ENCODE data around the gene A2M. TPM values are rescaled to one million over a fixed set of nuclear protein-coding genes. Genes with fewer than 3 reads are reported as not detected.

A2M gene
- total RNA-seq, 1 donor from 2014 or later = 942 TPM

DNA sequence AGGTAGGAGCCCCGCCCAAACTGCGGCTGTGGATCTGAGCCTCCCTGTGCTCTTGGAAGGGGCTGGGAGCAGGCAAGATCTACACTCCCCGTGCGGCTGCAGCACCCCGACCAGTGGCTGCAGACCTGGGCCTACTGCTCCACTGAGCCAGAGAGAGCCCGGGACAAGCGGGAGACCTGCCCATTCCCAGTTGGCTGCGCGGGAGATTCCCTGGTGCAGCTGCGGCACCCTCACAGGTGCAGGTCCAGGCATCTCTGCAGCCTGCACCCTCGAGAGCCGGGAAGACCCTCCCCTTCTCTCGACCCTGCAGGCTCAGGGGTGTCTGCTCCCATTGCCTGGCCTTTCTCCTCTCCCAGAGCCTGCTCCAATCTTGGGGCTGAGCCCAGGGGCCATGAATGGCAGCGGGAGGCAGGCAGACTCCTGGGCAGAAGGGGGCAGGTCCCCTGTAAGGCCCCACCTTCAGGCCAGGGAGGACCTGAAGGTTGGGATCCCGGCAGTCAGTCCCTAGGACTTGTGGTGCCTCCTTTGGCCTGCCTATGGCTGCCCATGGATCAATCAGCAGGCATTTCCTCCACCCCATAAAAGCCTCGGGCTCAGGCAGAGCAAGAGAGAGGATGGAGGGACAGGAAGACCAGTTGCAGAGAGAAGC, 8.8 kb upstream of the A2M start:
- ATAC-seq = peak; percentile 23
- intact Hi-C loops (cut with DNase I) = no loop called here
- DNase-seq (ENCODE audit: low spot score) = no peak

DNA sequence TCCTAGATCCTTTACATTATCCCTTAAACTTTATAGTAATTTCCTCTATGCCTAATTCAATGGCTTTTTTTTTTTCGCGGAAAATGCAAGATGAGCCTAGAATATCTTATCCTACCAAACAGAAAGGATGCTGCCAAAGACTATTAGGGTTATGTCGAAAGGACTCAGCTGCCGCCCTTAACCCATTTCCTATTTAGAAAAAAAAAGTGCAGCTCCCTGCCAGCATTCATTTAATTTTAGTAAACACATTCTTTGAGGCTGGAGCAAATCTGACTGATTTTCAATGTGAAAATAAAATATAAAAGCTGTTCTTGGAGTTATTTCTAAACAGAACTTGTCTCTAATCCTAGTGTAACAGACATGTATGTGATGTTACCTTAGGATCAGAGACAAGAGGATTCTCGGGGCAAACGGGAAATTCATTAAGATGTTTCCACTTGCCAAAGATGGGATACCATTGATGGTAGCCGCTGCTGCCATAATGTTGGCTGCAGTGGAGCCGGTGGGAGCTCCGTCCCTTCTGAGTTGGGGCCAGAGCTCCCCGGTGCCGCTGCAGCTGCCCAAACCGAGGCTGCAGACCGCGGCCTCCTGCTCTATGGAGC, 8.2 kb upstream of the A2M start:
- ATAC-seq (peak; percentile 67), DNase-seq (ENCODE audit: low spot score) (no peak)
- intact Hi-C loops (cut with DNase I) = no loop called here

DNA sequence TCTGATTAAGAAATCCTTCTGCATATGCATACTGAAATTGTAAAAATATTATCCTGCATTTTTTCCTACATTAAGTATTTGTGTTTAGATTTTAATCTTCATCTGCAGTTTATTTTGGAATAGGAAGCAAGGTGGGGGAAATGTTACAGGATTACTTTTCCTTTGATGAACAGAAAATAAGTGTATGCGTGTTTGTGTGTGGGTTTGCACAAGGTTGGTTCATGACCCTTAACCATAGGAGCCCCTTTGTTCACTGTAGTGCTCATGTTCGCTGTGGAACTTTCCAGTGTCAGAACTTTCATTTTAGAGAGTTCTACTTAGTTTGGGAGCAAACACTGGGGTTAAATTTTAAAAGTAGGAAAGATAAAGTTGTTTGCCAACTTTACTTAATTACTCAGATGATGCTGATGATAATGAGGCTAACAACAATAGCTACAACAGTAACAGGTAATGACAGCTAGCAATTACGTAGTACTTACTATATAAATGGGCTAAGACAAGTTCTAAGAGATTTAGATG, 6.4 kb upstream of the A2M start:
- ATAC-seq (no peak), DNase-seq (ENCODE audit: low spot score) (no peak)
- intact Hi-C loops (cut with DNase I) = no loop called here

DNA sequence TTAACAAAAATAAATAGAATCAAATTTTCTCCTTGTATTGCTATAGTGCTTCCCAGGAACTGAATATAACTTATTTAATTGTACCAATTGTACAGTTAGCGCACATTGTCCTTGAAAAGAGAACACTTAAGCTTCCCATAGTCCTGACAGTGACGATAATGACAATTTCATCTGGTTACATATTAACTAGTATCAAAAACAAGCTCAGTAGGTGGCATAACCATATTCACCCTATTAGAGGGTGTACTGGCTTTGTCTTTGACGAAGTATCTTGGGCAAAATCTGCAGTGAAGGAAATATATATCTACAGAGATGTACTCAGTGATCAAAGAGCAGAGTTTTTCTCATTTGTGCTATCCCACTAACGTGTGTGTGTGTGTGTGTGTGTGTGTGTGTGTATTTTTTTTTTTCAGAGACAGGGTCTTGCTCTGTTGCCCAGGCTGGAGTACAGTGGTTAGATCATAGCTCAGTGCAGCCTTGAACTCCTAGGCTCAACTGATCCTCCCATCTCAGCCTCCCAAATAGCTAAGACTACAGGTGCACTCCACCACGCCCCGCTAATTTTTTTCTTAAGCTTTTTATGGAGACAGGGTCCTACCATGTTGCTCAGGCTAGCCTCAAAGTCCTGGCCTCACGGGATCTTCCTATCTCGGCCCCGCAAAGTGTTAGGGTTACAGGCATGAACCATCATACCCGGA, 4.9 kb upstream of the A2M start:
- no peak for ATAC-seq
- intact Hi-C loops (cut with DNase I) = no loop called here
- DNase-seq (ENCODE audit: low spot score) = no peak

DNA sequence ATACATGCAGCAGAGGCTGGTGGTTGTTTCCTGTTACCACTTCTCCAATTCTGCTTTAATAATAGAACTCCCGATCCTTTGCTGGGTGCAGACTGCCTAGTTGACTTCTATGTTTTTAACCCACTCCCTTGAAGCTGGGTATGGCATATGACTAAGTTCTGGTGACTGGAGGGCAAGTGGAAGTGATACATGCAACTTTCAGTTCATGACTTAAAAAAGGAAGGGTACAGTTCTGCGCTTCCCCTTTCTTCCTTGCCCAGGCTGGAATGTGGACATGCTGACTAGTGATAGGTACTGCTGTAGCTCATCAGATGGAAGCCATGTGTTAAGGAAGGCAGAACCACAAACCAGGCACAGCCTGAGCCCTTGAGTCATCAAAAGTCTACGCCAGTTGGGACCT, 2.4 kb upstream of the A2M start:
- ATAC-seq = peak; percentile 82
- intact Hi-C loops (cut with DNase I) = no loop called here
- DNase-seq (ENCODE audit: low spot score) = no peak

DNA sequence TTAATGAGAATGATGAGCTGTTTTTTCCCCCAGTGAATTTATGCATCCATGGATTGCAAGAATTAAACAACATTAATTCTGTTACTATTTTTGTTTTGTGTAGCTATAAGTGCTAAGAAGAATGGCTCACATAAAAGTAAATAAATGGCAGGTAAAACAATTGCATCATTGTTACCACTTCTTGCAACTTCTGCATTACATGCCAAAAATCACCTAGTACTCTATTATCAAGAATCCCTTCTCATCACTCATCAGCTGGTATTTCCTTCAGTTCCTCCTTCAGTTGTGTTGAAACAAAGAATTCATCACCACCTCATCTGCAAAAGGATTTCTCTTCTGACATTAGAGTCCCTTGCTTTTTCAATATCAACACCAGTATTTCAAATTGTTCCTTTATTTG, 773 bp downstream of the A2M start:
- intact Hi-C loops (cut with DNase I) = no loop called here
- ATAC-seq = no peak
- DNase-seq (ENCODE audit: low spot score) = no peak

DNA sequence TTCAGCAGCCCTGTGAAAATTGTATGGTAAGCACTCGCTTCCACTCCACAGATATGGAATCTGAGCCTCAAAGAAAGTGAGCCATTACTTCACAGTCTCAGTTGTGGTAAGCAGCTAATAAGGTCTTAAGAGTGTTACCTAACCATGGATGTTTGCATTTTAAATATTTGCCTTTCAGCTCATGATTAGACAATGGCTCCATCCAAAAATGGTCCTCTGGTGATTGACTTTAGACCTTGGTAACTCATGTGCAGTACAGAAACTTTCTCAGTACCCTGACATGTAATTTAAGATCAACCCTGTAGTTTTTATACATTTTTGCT, 1.8 kb downstream of the A2M start:
- DNase-seq (ENCODE audit: low spot score) = no peak
- ATAC-seq = no peak
- intact Hi-C loops (cut with DNase I) = no loop called here

DNA sequence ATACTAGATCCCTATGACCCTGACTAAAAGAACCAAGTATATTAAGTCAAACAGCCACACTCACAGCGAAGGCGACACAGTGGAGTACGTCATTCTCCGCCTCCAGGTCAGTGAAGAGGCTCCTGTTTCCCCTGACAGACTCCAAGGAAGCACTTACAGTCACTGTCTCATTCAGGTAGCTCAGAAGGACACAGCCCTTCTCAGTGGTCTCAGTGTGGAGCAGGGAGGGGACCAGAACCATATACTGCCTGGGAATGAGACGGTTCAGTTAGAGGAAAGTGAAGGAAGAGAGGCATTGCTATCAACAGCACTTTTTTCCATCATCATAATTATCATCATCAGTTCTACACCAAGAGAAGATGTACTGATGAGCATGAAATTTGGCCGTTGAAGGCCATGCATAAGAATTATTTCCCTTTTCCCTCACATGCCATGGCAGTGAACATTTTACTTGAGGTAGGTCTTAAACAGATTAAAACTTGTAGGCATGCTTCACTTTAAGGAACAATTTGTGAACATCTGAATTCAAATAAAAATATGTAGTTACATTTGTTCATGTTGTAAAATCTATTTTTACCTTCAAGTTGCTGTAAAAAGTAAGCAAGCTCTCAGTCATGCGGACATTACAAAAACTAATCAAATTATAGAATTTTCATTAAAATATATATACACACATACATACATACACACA, 2.3 kb downstream of the A2M start:
- DNase-seq (ENCODE audit: low spot score) (no peak), ATAC-seq (no peak)
- intact Hi-C loops (cut with DNase I) = no loop called here

DNA sequence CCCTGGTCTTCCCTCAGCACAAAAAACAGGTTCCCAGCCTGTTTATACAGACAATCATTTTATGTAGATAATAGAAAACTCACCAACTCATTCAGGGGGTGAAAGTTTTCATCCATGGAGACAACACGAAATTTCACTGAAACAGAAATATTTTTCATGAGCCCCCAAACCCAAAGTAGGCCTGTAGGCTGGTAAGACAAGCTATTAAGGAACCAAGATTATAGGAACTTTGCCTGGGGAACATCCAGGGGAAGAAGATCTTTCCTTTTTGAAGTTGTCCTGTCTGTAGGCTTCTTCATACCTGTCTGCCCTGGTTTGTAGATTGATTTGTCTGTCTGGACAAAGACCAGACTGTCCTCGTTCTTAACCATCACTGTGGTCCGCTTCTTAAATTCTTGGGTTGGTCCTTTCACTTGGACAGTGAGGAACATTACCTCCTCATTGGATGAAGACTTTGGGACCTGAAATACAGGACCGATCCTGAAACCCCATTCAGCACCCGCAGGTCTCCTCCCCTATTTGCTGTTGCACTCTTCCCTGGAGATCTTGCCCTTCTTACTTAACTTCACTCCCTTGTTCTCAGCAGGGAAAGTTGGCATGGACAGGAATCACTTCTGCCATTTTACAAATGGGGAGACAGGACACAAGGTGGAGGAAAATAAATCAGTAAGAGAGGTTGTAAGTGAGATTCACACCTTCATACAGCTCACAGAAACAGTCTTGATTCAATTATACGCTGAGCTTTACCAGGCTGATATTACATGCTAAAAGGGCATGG, 3.5 kb downstream of the A2M start:
- intact Hi-C loops (cut with DNase I) = no loop called here
- DNase-seq (ENCODE audit: low spot score) (no peak), ATAC-seq (no peak)

DNA sequence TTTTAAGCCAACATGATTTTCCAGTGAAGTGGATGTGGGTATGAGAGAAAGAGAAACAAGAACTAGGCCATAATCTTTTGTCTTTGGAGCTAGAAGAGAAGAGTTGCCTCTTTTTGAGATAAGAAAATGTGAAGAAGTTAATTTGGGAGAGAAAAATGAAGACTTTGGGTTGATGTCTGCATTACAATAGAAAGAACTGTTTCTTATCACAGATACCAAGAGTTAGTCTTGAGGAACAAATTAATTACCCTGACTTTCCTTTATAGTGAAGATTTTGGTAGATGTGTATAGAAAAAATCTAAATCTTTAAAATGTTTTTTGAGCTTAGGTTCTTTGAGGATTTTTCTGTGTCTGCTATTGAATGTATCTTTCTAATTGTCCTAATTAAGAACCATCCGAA, 4.2 kb downstream of the A2M start:
- no peak for ATAC-seq
- no peak for DNase-seq (ENCODE audit: low spot score)

DNA sequence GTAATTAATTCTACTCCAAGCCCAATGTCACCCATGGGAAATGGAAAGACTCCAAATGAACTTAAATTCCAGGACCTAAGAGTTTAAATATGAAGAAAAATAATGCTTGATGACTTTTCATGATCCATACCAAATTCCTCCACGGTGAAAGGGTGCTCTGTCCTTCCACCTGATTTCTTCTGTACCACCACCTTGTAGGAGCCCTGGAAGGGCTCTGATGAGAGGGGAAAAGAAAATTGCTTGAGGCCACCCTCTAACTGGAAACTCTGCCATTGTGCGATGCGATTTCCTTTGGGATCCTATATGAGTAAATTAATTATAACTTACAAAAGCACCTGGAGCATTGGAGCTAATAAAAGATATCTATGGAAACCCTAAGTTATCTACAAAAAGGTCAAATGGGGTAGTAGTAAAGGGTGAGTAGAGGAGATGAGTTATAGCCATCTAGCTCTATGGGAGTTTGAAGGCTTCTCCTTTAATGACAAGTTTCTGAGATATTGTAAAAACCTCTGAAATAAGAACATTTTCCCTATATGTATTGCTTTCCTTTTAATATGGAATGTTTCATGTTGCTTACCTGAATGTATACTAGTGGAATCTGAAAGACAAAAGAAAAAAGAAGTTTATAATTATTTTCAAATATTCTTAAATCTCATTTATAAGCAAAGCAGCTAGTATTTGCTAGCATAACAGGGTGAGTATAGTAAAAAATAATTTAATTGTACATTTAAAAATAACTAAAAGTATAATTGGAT, 5.8 kb downstream of the A2M start:
- intact Hi-C loops (cut with DNase I) = no loop called here
- DNase-seq (ENCODE audit: low spot score) (no peak), ATAC-seq (no peak)

More for the DNA sequence above, 4.2 kb downstream of the A2M start:
- intact Hi-C loops (cut with DNase I) = no loop called here

DNA sequence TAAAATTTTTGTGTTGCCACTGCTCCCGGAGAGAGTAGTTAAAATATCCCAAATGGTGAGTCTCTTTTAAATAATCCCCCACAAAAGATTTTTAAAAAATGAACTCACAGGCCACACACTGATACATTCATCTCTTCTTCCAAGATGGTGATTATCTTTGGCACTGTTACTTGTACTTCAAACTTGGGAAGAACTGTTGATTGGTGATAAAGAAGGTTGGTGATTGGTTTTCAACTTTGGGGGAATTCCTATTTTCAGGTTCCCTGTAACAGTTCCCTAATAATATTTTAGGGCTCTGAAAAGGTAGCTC, 6.6 kb downstream of the A2M start:
- DNase-seq (ENCODE audit: low spot score) = no peak
- no peak for ATAC-seq
- intact Hi-C loops (cut with DNase I) = no loop called here

DNA sequence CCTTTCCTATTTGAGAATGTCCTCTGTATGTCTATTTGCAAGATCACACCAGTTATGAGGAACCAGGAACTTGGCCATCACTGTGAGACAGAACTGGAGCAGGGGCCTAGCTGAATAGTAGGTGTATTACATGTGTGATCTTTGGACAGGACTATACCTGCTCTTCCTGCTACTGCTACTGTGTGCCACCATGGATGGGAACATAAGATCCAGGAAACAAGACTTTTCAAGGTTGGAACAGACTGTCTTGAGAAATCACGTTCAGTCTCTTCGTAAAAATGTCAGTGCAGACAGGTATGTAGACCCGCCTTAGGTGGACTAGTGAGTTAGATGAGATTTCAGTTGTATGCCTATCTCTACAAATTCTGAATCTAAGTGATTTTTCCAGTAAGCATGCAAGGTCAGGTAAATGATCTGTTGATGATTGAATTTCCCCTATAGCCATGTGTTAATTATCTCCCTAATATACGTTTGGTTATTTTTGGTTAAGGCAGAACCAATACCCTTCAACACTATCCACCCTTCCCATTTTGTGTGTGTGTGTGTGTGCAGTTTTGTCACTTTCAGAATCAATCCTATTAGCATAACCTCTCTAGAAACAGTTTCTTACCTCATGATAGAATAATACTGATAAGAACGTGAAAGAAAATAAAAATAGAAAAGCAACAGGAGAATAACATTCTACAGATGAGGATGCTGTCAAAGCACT, 7.1 kb downstream of the A2M start:
- ATAC-seq (no peak), DNase-seq (ENCODE audit: low spot score) (no peak)
- intact Hi-C loops (cut with DNase I) = no loop called here

DNA sequence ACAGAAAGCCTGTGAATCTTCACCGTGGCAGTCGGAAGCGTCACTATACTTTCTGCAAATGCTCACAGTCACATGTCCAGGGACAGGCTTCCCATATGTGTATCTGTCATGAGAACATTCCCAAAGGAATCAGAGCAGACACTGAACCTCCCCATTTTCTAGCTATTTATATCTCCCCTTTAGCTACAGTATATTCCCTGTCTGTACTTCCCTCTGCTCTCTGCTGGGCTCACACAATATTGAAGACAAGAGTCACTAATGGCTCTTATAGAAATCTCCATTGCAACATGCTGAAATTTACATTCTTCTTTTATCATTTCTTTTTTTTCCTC, 8.2 kb downstream of the A2M start:
- ATAC-seq (no peak), DNase-seq (ENCODE audit: low spot score) (no peak)
- intact Hi-C loops (cut with DNase I) = no loop called here

DNA sequence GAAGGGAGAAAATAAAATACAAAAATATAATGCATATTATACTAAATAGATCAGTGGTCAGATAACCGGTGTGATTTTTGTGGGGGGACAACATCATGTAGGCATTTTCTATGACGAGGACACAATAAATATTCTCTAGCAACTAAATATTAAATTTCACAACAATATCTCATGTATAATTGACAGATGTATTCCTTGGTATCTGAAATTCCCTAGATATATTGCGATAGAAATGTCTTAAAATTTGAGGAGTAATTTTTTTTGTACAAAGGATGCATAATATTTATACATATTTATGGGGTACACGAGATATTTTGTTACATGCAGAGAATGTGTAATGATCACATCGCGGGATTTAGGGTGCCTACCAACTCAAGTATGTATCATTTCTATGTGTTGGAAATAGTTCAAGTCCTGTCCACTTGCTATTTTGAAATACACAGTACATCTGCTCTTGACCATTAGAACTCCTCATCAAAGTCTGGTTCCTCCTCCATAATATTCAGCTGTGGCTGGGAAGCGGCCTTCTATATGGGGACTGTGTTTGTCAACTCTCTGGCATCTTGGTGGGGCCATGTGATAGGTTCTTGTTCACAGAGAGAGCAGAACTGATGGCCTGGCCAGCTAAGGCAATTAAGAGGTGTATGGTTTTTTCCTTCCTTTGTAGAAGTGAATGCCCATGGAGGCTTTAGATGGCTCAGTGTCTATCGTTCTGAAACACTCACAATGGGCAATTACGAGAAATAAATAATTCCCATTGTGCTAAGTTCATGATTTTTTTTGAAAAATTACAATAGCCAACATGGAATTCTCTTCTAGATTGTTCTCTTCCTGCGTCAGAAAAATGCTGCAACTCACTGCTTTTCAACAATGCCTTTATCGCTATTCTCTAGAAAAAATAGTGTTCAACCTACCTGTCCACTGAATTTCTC, 8.8 kb downstream of the A2M start:
- DNase-seq (ENCODE audit: low spot score) = no peak
- ATAC-seq = no peak
- intact Hi-C loops (cut with DNase I) = no loop called here

DNA sequence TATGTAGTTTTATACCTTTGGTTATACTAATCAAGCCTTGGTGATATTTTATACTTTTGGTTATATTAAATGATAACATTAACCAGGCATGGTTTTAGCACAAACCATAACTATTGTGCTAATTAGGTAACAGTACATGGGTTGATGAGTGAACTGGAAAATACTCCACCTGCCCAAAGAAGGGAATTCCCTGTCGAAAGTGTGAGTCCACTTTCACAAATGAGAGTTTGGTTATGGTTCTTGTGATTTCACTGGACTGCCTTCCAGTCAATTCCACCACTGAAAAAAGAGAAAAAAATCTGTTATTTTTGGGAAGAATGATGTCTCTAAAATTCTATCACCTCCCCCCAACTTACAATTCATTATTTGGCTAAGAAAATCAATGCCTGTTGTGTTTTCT, 9.7 kb downstream of the A2M start:
- no peak for DNase-seq (ENCODE audit: low spot score)
- intact Hi-C loops (cut with DNase I) = no loop called here
- no peak for ATAC-seq

DNA sequence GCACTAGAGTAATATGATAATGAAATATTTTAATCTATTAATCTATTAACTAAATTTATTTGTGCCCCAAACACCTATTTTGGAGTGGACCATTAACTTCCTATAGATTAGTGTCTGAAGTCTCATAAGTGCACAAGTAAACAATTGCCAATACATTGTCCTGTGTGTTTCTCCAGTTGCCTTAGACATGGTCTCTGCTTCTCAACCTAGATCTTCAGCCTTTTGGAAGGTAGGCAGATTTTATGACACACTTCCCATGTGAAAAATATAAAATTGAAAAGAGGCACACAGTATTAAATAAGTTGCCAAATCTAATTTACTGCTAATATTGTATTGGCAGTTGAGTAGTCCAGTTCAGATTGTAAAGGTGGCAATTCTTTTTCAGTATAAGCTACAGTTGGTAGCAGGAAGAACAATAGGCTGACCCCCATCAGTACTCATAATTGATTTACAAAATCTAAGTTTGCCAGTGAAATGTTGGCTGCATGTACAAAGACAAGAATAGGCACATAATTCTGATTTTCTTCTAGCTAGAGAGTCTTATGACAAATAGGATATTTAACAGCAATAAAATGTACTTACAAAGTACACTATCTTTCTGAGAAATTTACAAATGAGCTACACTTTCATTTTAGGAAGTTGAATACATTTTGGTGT, 10.8 kb downstream of the A2M start:
- DNase-seq (ENCODE audit: low spot score) (no peak), ATAC-seq (no peak)
- intact Hi-C loops (cut with DNase I) = no loop called here

Data from sciatic nerve (tissue), 2 donors.